ENCODE data around the gene PHLDA1. TPM values are rescaled to one million over a fixed set of nuclear protein-coding genes. Genes with fewer than 3 reads are reported as not detected.

The PHLDA1 gene
- total and polyA plus RNA-seq, 2 donors (not counting 1 experiment from before 2014, with no cell fraction given), result 1.0 to 1.7 TPM

DNA sequence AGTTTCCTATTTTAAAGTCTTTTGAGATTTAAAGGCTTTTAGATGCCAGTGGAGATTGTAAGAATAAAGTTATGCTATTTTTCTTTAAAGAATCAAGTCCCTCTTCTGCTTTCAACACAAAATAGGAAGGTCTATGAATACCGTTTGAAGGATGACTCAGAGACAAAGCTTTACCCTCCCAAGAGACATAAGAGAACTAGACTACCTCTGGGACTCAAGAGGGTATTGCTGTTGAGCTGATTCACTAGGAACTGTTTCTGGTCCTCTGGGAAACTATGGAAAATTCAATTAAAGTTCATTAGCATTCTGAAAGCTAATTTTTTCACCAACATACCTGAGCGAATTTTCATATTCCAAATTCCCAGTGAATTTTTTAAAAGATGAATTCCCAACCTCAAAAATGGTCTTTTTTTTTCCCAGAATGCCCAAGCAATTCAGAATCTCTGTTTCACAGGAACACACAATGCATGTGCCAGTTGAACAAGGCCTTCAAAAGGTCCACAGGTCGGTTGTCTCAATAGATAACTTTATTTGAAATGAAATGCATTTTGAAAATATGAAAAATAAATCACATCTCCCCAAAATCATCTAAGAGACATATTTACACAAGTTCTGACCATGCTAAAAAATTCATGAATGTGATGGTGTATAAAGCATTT lies 6.5 kb downstream of the PHLDA1 start:
- no peak overlapping the region for H2AFZ ChIP-seq (ENCODE audit: insufficient read depth, low read depth, low read length, poor library complexity, severe bottlenecking)
- Mint-ChIP-seq H3K27me3 (peaks cover 47% of the 10 kb centered on the region), H3K4me3 (no peak overlapping the region), H3K27ac (no peak overlapping the region), H3K9me3 (ENCODE audit: insufficient read depth) (no peaks in the 10 kb centered on the region), H3K4me1 (peaks cover 14% of the 10 kb centered on the region)
- WGBS (ENCODE audit: insufficient coverage), result 100% methylated on average over 1 of the region's 3 CpGs
- POLR2A ChIA-PET, result interaction anchor here (0.5 kb wide), 1 partner anchor 9 kb away, joined by 3 read pairs; no protein-coding TSS in a partner anchor
- H3K9ac ChIP-seq (ENCODE audit: low read length), result no peak overlapping the region
- CTCF ChIA-PET, result no interaction called here
- intact Hi-C loops (cut with micrococcal nuclease), result no loop called here
- H3K4me2 ChIP-seq (replicated peaks; ENCODE audit: low read depth, low read length, poor library complexity, severe bottlenecking), result no peak overlapping the region
- ATAC-seq (ENCODE audit: low read depth) (no peak), DNase-seq (no peak)
- no peak overlapping the region for H3K4me3 ChIP-seq (ENCODE audit: control extremely low read depth in 1 of 5, extremely low read depth in 1 of 5, insufficient read depth in 1 of 5, low read depth in 2 of 5, low read length in 4 of 5)
- H3K27me3 ChIP-seq (replicated peaks in 1 of 4; ENCODE audit: control extremely low read depth in 1 of 4, control insufficient read depth in 3 of 4, insufficient read depth in 4 of 4, low read length in 3 of 4), result peaks cover 2 to 36% (median 28%) of the 10 kb centered on the region in 4 experiments
- H3K9me3 ChIP-seq (ENCODE audit: control extremely low read depth in 1 of 3, control insufficient read depth in 2 of 3, insufficient read depth in 1 of 3, low read length in 2 of 3), result no peaks in the 10 kb centered on the region
- no peak overlapping the region for H3K27ac ChIP-seq (ENCODE audit: low read length in 2 of 2)
- no peak for TF ChIP-seq EZH2 (IDR thresholded peaks at IDR 0.05; ENCODE audit: borderline replicate concordance, insufficient read depth, low read depth, low read length, poor library complexity, severe bottlenecking)
- TF ChIP-seq, protein P1, sequence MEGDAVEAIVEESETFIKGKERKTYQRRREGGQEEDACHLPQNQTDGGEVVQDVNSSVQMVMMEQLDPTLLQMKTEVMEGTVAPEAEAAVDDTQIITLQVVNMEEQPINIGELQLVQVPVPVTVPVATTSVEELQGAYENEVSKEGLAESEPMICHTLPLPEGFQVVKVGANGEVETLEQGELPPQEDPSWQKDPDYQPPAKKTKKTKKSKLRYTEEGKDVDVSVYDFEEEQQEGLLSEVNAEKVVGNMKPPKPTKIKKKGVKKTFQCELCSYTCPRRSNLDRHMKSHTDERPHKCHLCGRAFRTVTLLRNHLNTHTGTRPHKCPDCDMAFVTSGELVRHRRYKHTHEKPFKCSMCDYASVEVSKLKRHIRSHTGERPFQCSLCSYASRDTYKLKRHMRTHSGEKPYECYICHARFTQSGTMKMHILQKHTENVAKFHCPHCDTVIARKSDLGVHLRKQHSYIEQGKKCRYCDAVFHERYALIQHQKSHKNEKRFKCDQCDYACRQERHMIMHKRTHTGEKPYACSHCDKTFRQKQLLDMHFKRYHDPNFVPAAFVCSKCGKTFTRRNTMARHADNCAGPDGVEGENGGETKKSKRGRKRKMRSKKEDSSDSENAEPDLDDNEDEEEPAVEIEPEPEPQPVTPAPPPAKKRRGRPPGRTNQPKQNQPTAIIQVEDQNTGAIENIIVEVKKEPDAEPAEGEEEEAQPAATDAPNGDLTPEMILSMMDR (IDR thresholded peaks at IDR 0.05), result no peak
- H3K36me3 ChIP-seq (replicated peaks in 1 of 2; ENCODE audit: control extremely low read depth in 1 of 2, control insufficient read depth in 1 of 2, extremely low read depth in 1 of 2, insufficient read depth in 2 of 2, low read length in 1 of 2), result no peaks in the 10 kb centered on the region
- H3K79me2 ChIP-seq (ENCODE audit: control insufficient read depth, insufficient read depth, low read length), result no peaks in the 10 kb centered on the region
- peaks cover 4% of the 10 kb centered on the region in 2 donors for H3K4me1 ChIP-seq (ENCODE audit: control insufficient read depth in 2 of 2, insufficient read depth in 2 of 2, low read length in 2 of 2)
- no peaks in the 10 kb centered on the region for H4K20me1 ChIP-seq (ENCODE audit: control insufficient read depth, insufficient read depth, low read length, poor library complexity, severe bottlenecking)

DNA sequence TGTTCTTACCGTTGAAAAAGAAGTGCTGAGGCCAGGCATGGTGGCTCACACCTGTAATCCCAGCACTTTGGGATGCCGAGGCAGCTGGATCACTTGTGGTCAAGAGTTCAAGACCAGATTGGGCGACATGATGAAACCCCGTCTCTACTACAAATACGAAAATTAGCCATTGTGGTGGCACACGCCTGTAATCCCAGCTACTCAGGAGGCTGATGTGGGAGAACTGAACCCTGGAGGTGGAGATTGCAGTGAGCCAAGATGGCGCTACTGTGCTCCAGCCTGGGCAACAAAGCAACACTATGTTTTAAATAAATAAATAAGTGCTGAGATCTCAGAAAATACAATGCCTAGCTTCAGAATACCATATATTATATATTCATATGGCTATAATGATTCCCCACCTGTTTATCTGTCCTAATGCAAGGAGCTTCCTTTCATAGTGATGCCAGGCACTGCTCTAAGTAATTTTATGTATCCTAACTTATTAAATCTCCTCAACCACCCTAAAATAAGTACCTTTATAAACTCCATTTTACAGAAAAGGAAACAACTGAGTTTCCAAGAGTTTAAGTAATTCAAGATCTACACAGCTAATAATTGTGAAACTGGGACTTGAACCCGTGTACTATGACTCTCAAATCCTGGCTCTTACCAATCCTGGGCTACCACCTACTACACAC lies 7.3 kb downstream of the PHLDA1 start:
- Histone ChIP-seq H3K4me3 (ENCODE audit: control extremely low read depth in 1 of 5, extremely low read depth in 1 of 5, insufficient read depth in 1 of 5, low read depth in 2 of 5, low read length in 4 of 5) (no peak overlapping the region), H3K4me1 (ENCODE audit: control insufficient read depth in 2 of 2, insufficient read depth in 2 of 2, low read length in 2 of 2) (no peaks in the 10 kb centered on the region), H2AFZ (ENCODE audit: insufficient read depth, low read depth, low read length, poor library complexity, severe bottlenecking) (no peak overlapping the region), H3K27ac (ENCODE audit: low read length in 2 of 2) (no peak overlapping the region), H3K9me3 (ENCODE audit: control extremely low read depth in 1 of 3, control insufficient read depth in 2 of 3, insufficient read depth in 1 of 3, low read length in 2 of 3) (no peaks in the 10 kb centered on the region), H3K79me2 (ENCODE audit: control insufficient read depth, insufficient read depth, low read length) (no peaks in the 10 kb centered on the region), H3K27me3 (replicated peaks in 1 of 4; ENCODE audit: control extremely low read depth in 1 of 4, control insufficient read depth in 3 of 4, insufficient read depth in 4 of 4, low read length in 3 of 4) (peaks cover 2 to 30% (median 22%) of the 10 kb centered on the region in 4 experiments), H3K9ac (ENCODE audit: low read length) (no peak overlapping the region), H3K36me3 (replicated peaks in 1 of 2; ENCODE audit: control extremely low read depth in 1 of 2, control insufficient read depth in 1 of 2, extremely low read depth in 1 of 2, insufficient read depth in 2 of 2, low read length in 1 of 2) (no peaks in the 10 kb centered on the region), H3K4me2 (replicated peaks; ENCODE audit: low read depth, low read length, poor library complexity, severe bottlenecking) (no peak overlapping the region), H4K20me1 (ENCODE audit: control insufficient read depth, insufficient read depth, low read length, poor library complexity, severe bottlenecking) (no peaks in the 10 kb centered on the region)
- Mint-ChIP-seq H3K27me3 (peaks cover 44% of the 10 kb centered on the region), H3K4me3 (no peak overlapping the region), H3K9me3 (ENCODE audit: insufficient read depth) (no peaks in the 10 kb centered on the region), H3K27ac (no peak overlapping the region), H3K4me1 (peaks cover 10% of the 10 kb centered on the region)
- intact Hi-C loops (cut with micrococcal nuclease), result no loop called here
- TF ChIP-seq, protein P1 (IDR thresholded peaks at IDR 0.05), result no peak
- no peak for TF ChIP-seq EZH2 (IDR thresholded peaks at IDR 0.05; ENCODE audit: borderline replicate concordance, insufficient read depth, low read depth, low read length, poor library complexity, severe bottlenecking)
- ChIA-PET POLR2A (interaction anchor here (0.5 kb wide), 1 partner anchor 10 kb away, joined by 3 read pairs; no protein-coding TSS in a partner anchor), CTCF (no interaction called here)
- no peak for ATAC-seq (ENCODE audit: low read depth)
- 78% methylated on average over 6 of the region's 8 CpGs for WGBS (ENCODE audit: insufficient coverage)
- no peak for DNase-seq
